CD1c-positive myeloid dendritic cell (primary cell): ENCODE data around the gene CDH8.
"Not testable (repeated sequence)": the region's sequence is repeated elsewhere in the genome, so short reads cannot be mapped to it uniquely, and the experiment has no call there.

Source experiments
- DNase-seq: peaks from one replicate; pipeline ENCODE4 v3.0.0-alpha.2; 2016; ENCODE audit errors: extremely low spot score

CDH8 gene

DNA sequence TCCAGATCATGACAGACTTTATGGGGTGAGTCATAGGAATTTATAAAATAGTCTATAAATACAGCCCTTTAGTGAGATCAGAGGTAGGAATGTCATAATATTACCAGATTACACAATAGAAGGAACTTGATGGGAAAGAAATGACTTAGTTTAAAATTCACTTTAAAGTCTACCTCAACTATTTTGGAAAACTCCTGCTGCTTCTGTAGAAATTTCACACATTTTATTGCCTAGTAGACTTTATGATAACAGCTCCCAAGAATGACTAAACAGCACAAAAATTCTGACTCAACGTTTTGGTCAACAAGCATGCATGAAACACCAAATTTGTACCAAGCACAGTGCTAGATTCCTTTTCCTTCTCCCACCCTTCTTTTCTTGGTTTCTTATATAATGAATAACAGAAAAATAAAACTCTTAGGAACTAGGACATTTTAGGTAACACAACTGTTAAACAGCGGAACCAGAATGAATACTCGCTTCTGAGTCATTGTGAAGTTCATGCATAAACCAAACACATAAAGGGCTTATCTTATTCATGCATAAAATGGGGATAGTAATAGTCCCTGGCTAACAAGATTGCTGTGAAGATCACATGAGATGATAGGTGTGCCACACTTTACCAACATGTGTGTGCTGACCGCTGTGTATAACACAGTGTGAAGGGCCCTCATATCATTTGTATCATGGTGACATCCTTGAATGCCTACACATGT, 243.9 kb downstream of the CDH8 start:
- DNase-seq = no peak

DNA sequence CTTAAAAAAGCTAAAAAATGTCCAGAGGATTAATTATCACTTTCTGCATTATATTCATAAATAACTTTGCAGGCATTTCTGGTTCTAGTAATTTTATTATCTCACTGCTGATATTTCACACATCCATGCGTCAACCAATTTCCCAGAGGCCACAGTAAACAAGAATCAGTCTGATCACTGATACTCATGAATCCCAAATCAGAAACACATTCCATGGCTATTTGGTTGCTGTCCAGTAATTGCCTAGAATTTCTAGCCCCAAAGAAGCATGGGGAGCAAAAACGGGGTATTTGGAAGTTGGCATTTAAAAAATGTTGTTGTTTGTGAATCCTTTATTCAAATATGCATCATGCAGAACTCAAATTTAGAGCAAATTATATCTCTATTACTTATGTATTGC, 244.8 kb downstream of the CDH8 start:
- DNase-seq = no peak

DNA sequence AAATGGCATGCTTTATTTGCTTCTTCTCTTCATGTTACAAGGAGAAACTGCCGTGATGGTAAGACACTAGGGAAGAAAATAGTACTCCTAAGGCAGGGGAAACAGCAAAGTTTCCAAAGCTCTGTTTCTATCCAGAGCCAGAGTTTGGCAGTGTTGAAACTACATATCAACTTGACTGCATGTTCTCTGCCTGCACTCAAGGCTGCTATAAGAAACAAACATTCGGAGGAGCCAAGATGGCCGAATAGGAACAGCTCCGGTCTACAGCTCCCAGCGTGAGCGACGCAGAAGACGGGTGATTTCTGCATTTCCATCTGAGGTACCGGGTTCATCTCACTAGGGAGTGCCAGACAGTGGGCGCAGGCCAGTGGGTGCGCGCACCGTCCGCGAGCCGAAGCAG, 254.4 kb downstream of the CDH8 start:
- DNase-seq = not testable (repeated sequence)

DNA sequence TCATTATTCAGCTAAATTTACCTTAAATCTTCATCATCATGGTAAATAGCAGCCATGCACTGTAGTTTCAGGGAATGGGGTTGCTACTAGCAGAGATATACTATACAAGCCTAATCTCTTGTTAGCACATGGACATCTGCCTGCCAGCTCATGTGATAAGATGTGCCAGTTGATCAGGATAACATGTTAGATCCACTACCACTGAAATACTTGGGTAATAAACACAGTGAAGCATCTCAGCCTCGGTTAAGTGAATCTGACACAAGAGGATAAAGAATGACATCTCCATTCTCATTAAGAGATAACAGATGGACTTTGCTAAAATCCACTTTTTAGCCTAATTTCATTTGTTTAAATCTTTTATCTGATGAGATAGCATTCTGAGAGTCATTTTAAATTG, 256.1 kb downstream of the CDH8 start:
- no peak for DNase-seq

DNA sequence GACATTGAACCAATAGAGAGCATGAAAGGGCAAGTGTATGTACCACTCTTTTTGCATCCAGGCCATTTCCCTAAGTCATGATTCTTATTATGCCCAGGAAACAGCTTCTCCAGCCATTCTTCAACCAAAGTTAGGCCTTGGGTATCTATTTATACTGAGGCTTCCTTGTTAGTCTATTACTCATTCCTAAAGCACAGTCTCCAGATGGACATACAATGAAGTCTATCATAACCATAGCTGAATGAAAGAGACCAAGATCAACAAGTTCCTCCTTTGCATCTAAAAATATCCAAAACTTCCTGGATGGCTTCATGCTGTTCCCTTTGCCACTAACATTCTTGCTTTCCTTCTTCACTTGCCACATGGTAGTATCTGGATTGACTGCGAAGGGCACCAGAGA, 265.9 kb downstream of the CDH8 start:
- no peak for DNase-seq

DNA sequence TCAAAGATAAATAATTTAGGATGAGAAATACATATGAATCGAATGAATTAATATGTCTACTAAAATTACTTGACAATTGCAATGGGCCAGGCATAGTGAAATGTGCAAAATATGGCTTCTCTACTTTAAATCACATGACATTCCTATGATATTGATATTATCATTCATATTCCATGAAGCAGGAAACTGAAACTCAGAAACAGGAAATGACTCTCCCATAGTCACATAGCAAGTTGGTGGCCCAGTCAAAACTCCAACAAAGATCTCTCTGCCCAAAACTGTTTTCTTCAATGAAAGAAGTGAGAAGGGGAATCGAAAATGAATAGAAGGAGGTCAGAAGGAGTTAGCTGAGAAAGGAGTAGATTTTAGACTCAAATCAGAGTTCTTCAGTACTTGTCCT, 272.2 kb downstream of the CDH8 start:
- no peak for DNase-seq

DNA sequence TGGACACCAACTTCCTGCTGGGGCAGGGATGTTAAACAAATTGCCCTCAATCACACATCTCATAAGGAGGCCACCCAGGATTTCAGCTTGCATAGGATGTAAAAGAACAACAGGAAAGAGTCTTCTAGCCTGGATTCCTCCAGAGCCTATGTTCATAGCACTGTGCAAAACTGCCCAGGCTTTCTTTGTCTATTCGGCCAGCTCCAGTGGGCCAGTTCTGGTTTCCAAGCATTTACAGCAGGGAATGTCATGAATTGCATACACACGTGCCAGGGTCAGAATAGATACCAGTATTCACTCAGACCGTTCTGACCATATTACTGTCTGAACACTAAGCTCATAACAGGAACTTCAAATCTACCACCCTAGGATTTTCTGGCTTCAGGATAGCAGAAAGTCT, 273.2 kb downstream of the CDH8 start:
- no peak for DNase-seq

DNA sequence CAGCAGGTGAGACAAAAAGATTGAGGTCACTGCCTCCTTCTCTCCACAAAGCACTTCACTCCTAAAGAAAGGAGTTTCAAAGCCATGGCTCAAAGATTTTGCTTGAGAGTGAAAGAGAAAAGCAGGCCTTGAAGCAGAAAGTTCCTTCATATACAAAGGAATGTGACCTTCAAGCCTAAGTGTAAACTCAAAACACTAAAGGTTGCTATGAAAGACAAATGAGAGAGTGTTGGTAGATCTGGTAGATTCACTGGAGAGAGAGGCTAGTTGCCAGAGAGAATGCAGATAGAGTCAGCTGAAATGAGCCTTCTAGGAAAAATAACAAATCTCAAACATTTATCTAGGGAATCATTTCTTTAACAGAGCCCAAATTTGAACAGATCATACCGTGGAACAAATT, 305.2 kb downstream of the CDH8 start:
- DNase-seq = no peak

DNA sequence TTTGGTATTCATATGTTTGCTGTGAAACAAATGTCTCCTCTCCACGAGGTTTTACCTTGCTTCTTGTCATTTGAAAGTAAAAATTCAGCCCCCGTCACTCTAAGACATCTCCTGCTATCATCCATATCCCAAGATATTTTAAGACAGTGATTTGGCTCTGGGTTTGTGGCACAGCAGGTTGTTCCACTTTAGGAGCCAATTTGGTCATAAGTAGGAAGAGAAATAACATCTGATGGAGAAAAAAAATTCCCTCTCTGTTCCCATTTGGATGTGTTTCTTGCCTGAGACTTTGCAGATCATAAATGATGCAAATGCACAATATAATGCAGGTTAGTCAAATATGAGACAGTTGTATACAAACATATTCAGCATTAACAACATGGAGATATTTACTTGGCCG, 309.5 kb downstream of the CDH8 start:
- DNase-seq = no peak

DNA sequence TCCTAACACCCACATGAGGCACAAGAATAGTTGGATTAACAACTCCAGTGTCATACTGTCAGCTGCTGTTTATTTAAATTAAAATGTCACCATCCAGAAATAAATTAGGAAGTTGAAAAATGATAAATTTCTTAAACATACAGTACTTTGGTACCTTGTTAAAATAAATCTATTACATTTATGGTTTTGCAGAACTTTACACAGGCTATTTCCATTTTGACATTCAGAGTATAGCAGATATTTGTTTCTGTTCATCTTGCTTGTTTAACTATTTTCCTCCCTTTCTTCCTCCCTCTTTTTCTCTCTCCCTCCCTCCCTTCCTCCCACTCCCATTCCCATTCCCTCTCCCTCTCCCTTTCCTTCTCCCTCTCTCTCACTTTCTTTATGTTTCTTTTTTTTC, 310.1 kb downstream of the CDH8 start:
- no peak for DNase-seq

DNA sequence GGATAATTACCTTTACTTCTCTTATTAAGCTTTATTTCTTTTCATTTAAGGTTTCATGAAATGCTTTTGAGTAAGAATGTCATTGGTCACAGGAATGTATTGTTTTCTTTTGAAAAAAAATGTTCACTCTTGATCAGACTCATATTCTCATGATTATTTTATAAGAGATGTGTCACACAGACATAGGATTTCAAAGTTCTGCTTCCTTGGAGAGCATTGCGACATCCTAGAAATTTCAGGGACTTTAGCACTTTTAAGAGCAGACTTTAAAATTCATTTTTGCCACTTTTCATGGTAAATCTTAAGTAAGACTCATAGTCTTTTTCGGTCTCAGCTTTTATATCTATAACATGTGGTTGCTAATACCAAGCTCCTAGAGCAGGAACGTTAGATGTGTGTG, 314.7 kb downstream of the CDH8 start:
- no peak for DNase-seq

DNA sequence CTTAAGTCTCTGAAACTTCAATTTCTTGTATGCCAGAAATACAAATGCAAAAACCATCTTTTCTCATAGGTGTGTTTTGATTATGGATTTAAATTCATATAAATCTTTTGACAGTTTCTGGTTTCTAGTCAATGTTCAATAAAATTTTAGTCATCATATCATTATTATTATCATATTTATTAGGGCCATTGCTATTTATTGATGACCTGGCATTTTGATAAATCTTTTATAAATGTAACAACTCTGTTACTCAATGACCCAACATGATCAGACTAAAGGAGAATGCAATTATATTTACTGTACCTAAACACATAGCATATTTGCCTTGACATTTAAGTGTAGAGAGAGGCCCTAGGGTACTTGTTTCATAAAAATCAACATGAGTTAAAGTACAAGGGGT, 320.8 kb downstream of the CDH8 start:
- DNase-seq = no peak

DNA sequence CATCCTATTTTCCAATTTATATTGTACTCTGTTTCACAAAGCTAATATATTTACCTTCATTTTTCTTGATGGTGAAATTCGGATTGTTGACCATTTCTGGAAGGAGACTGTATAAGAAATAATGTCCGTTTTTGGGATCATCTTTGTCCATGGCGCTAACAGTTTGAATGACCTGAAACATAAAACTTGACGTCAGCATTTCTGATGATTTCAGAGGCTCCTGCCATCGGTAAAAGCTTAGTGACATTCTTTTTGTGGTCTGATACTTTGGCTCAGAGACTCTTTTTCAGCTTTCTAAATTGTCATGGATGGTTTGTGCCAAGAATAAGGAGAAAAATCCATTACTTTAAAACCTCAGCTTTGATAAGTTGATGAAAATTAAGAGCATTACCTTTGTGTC, 322.5 kb downstream of the CDH8 start:
- no peak for DNase-seq

DNA sequence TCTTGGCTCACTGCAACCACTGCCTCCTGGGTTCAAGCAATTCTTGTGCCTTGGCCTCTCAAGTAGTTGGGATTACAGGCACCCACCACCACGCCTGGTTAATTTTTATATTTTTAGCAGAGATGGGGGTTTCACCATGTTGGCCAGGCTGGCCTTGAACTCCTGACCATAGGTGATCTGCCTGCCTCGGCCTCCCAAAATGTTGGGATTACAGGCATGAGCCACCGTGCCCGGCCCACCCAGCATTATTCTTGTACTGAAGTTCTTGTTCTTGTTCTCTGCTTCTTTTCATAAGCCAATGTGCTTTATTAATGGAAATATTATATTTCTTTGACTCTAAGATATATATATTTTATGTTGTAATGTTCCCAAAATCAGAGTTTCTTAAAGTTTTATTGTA, 336.6 kb downstream of the CDH8 start:
- not testable (repeated sequence) for DNase-seq

DNA sequence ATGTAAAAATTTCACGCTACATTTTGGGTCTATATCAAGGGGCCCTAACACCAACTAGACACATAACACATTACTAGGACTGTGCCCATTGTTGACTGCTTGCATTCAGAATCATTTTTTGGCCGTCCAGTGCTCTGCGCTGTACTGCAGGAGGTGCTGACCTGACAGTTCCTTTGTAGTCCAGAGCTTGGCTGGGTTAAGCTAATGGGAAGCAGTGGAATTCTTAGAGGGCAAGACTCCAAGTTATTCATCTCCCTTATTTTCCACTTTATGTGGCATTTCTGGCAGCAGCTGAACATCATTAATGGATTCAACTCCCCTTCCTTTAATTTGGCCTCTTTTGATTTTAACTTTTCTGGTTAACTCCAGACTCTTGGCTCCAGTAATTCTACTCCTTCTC, 351.7 kb downstream of the CDH8 start:
- DNase-seq = no peak

DNA sequence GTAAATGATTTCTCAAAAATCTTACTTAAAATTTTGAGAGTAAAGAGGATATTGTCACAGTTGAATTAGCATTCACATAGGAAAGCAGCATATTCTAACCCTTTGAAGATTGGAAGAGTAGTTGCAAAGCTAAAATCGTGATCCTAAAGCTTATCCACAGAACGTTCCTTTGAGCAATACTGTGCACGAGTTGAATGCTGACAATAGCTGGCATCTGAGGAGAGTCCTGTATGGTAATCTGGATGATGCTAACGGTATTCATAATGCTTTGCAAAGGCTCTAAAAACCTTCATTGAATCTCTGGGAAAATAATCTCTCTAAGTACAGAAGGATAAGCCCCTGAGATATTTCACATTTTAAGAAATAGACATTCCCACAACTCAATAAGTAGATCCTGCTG, 354.6 kb downstream of the CDH8 start:
- no peak for DNase-seq

DNA sequence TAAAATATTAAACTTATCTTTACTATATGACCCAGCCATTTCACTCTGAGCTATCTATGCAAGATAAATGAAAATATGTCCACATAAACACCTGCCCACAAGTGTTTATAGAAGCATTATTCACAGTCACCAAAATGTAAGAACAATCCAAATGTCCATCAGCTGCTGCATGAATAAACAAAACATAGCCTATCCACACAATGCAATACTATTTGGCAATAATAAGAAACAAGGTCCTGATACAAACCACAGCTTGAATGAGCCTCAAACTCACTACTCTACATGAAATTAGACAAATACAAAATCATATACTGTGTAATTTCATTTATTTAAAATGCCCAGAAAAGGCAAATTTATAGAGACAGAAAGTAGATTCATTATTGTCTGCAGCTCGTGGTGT, 355.1 kb downstream of the CDH8 start:
- no peak for DNase-seq

DNA sequence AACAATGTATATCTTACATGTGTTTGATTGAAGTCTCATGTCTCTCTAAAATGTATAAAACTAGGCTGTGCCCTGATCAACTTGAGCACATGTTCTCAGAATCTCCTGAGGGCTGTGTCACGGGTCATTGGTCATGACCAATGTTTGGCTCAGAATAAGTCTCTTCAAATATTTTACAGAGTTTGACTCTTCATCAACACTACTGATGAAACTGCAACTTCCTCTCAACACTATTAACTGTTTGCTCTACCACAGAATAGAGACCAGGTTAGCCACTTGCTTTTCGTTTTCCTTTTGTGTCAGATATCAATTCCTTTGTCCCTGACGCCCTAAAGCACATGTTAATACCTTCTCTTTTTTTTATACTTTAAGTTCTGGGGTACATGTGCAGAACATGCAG, 358.1 kb downstream of the CDH8 start:
- DNase-seq = no peak

DNA sequence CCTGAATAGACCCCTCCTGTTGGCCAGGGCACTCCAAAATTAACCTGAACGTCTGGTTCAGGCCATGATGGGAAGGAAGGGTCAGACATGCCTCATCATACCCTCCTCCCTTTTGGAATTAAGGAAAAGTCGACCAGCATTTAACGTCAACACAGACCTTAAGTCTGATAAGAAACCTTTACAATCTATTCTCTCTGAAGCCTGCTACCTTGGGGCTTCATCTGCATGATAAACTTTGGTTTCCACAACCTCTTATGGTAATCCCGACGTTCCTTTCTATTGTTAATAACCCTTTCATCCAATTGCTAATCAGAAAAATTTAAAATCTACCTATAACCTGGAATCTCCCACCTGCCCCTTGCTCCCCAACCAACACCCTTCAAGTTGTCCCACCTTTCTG, 358.5 kb downstream of the CDH8 start:
- no peak for DNase-seq

DNA sequence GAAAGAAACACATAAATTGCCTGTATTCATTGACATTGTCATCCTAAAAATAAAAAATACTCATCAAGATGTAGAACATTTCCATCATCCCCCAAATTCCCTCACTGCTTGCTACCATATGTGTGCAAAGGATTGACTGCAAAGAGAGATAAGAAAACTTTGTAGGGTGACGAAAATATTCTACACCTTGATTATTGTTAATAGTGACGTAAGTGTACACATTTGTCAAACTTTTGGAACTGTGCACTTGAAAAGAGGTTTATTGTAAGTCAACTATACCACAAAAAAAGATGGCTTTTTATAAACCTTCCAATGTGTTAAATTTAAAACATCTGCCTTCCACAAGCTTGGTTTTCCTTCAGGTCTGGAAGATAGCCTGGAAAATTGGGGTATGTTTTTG, 359.5 kb downstream of the CDH8 start:
- DNase-seq = no peak

DNA sequence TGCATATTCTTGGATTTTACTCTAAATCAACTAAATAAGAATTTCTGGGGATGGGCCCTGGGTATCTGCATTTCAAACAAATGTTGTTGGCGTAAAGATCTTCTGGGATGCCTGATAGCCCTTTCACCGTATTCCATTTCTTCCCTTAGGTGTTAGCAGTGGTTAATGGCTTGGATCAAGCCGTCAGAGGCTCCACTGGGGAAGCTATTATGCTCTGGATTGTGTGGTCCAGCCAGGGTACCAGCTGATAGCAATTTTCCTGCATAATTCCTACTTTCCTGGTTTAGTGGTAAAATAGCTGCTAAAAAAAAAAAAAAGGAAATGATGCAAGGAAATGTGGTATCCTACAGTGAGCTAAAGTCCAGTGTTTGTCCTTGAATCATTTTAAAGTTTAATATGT, 365.1 kb downstream of the CDH8 start:
- no peak for DNase-seq

DNA sequence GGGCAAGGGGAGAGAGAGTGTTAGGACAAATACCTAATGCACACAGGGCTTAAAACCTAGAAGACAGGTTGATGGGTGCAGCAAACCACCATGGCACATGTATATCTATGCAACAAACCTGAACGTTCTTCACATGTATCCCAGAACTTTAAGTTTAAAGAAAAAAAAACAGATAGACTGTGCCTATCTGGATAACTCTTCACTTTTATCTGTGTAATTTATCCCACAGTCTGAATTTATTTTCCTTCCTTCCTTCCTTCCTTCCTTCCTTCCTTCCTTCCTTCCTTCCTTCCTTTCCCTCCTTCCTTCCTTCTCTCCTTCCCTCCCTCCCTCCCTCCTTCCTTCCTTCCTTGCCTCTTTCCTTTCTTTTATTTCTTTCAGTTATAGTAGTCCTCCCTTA, 370.7 kb downstream of the CDH8 start:
- DNase-seq = no peak

DNA sequence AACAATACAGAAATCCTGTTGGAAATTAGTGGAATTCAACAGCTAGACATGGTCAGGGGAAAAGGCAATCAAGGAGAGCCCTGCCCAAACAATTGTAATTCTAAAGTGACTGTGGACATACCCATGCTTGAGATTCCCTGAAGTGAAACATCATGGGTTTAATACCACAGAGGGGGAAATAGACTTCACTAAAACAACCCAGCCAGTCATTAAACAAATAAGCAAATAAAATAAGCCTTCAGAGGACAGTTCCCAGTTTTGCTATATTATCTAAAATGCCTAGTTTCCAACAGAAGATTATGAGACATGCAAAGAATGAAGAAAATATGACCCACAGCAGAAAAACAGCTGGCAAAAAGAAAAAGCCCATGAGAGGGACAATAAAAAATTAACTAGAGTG, 376.3 kb downstream of the CDH8 start:
- DNase-seq = no peak

DNA sequence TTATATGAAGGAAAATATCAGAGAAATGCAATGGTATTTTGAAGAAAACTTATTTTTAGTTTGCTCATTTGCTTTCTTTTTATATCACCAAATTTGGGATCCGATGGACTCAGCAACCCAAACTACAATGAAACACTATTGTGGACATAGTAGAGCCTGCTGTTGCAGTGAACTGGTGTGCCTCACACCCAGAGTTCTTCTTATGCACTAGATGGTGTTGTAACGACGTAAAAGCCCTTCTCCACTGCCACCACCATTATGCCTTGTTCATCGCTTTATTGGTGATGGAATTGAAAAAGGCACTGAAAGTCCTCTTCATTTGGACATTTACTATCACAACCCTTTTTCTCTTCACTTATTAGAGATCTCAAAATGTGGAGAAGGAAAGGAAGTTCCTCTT, 381.3 kb downstream of the CDH8 start:
- no peak for DNase-seq

DNA sequence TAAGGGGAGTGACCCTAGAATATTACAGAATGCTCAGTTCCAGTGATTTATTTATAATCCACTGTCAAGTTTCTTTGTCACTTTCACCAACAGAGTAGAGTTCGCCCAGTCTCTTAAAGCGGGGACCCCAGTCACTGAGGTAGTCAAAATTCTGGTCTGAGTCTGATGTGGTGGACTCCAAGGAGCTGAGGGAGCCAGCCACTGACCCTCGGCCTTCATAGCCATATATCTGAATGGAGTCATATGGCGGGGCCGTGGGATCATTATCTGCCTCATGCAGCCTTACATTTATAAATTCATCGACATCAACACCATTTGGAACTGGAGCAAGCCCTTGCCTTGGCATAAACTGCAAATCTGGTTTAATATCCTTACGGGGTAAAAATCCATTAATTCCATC, 382.7 kb downstream of the CDH8 start:
- no peak for DNase-seq
